HG03432 (cell line): ENCODE measurements around the gene LOXL1.

Source experiments
- ATAC-seq: cut with Tn5 transposase; IDR thresholded peaks from one replicate; pipeline ENCODE4 v1.9.1; 2021; ENCODE audit warnings: mild to moderate bottlenecking, moderate library complexity; ENCODE audit not compliant: unreplicated experiment

The LOXL1 gene

DNA sequence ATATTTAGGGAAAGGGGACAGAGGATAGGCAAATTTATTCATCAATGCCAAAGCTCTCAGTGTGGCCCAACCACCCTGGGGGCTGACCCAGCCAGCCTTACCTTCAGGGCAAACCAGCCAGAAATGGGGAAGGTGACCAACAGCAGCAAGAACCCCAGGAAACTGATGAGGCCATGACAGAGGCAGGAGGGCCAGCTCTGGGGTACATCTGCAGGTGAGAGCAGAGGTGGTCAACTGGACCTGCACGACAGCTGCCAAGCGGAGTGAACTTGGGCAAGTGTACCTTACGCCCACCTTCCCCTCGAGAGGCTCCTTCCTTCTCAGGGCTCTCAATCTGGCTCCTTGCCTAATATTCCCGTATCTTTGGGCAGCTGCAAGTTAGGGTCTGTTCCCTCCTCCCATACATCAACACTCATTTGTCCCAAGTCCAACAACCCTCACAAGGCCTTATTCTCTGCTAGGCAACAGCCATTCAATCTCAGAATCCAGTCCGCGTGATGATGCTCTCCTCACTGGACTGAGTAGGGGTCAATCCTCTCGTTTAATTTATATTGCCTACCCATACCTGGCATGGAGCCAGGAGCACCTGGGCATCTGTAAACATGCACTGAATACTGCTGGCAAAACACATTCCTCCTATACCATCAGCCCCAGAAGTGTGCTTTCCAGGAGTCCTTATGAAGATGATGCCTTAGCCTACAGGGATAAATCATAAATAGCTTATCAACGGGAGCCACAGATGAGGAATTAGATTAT lies 64.2 kb downstream of the LOXL1 start:
- no peak for ATAC-seq

DNA sequence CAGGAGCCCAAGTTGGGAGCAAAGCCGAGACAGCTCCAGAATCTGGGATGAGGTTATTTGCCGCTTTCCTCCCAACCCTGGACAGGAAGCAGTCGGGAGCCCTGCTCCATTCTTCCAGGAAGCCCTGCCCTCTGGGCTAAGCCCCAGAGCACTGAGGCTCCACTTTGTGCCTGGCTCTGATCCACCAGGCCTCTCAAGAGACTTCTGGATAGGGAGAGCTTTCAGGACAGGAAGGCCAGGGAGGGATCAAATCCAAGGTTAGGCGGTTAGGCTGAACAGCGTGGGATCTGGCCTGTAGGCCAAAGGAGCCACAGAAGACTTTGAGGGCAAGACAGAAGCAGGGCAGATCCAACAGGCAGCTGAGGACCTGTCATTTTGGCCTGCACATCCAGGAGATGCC lies 65.0 kb downstream of the LOXL1 start:
- no peak for ATAC-seq

DNA sequence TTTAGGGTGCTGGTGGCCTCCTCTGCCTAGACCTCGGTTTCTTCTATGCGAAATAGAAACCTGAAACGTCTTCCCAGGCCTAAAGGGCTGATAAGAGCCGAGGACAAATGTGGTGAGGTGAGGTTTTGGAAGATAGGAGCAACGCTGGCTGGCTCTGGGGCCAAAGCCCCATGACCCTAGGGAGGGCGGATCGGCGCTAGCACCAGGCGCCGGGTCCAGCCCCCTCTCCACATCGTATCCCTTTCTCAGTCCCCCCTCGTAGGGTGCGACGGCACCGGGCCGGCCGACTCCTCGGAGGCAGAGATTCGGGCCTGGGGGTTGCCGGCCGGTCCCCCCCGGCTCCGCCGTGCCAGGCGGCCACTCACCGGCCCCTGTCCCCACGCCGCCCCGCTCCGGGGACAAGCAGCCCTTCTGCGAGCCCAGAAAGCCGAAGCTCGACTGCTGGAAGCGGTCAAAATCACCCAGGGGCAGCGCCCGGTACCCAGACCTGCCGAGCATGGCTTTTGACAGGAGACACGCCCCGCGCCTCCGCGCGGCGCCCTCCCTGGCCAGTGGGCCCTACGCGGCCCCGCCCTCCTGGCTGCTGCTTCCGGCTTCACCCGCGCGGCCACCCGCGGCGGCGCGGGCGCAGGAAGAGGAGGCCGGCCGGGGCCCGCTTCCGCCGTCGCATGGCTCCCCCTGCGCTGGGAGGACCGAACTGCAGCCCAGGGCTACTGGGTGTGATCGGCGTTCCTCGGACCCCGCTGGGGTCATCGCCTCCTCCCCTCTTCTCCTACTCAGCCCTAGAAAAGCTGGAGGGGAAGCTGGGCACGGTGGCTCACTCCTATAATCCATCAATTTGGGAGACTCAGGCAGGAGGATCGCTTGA lies 65.7 kb downstream of the LOXL1 start, which contains the start of gene STOML1:
Gene STOML1, minus strand, starts transcription at position 570 of the 868 bp plus-strand sequence. Its CDS starts 72 bp downstream, at position 498.
- peak; percentile 76 for ATAC-seq

DNA sequence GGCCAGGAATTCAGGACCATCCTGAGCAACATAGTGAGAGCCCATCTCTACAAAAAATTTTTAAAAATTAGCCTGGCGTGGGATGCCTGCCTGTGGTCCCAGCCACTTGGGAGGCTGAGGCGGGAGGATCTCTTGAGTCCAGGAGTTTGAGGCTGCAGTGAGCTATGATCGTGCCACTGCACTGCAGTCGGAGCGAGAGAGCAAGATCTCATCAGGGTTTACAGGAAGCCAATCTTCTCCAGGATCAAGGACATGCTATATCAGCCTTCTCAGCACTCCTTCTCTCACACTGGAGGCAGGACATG lies 66.3 kb downstream of the LOXL1 start:
- no peak for ATAC-seq

DNA sequence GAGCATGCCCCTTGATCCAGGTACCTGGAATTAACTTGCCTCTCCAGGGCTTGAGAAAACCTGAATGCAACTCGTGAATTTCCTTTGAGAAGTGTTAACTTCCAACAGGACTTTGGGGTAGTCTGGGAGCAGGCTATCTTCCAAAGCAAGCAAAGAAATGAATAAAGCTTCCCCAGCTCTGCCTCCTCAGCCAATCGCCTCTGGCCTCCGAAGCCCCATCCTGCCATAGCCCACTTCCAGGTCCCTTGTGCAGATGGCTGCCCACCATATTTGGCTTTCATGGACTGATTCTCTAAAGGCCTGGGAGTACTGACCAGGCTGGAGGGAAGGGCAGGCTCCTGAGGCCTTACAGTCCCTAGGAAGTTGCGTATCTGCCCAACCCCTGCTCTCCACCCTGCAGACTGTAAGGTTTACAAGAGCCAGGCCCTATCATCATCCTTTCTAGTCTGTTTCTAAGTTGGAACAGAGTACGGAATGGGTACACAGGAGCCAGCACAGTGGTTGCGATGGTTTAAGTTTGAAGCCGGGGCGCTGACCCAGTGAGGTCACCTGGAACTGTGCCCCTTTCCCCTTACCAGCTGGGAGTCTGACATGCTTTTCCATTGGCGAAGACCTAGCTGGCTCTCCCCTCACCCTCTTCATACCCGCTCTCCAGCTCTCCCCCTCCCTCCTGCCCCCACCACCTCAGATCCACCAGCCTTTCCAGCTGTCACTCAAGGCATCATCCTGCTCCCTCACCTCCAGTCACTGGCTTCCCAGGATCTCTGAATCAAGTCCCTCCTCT lies 67.1 kb downstream of the LOXL1 start:
- no peak for ATAC-seq

DNA sequence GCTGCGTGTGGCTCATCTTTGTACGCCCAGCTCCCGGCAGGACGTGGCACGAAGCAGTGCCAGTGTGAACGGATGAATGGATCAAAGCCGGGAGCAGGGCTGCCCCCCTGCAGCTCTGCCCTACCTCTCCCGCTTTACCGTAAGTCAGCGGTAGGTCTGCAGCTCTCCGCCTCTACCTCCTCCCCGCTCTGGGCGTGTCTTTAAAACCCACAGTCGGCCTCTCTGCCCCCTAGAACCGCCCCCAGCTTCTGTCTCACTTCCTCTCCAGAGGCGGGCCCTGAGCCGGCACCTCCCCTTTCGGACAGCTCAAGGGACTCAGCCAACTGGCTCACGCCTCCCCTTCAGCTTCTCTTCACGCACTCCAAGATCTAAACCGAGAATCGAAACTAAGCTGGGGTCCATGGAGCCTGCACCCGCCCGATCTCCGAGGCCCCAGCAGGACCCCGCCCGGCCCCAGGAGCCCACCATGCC lies 68.2 kb downstream of the LOXL1 start, which contains the start of gene PML:
Gene PML, plus strand, starts transcription at position 304 of the 471 bp plus-strand sequence. Its CDS starts 97 bp downstream, at position 401.
- peak; percentile 72 for ATAC-seq

DNA sequence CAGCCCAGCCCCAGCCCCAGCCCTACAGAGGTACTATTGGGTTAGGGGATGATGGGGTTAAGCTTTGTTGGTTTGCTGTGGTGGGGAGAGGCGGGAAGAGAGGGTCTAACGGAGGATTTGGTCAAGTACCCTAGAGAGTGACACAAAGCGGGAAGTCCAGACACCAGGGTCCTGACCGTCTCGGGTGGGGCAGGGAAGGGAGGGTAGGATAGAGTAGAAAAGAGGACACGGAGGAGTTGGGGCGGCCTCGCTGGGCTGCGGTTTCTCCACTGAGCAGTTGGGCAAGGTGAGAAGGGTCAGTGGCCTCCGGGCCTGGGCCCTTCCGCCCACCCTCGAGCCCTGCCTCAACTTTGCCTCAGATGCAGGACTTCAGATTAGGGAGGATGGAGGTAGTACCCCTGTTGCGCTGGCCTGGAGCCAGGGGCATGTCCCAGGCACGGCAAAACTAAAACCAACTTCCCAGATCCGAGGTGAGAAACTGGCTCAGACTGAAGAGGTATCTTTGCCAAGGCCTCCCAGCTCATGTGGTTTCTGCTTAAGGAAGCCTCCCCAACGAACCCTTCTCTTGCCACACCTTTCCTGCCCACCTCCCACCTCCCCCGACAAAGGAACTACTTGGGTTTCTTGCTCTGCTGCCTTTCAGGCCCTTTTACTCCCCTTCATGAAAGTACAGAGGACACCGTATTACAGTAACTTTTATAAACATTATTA lies 68.8 kb downstream of the LOXL1 start:
- ATAC-seq = no peak

DNA sequence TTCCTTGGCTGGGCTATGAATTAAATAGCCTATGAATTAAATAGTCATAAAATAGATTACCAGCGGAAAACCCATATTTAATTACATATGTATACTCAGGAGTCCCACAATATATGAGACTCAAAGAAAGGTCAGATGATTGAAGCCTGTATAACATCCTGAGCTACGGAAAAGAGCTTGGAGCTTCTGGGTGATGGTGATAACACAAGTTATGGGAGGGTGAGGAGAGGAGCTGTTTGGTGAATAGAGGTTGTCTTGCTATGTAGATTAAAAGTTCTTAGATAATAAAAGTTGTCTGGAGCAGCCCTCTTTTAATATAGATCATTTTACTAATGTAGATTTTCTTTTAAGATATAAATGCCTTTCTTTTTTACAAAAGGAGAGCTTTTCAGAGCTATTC lies 70.0 kb downstream of the LOXL1 start:
- no peak for ATAC-seq

DNA sequence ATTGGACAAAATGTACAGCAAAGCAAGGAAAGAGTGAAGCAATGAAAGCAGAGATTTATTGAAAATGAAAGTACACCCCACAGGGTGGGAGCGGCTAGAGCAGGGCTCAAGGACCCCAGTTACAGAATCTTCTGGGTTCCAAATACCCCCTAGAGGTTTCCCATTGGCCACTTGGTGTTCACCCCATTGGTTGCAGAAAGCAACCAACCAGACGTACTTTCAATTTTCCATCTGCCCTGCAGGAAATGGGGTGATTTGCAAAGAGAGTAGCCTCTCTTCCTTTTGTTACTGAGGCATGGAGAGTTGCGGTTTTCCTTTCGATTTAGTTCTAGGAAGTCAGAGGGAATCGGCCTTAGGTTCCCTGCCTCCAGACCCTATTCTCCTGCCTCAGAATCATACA lies 70.7 kb downstream of the LOXL1 start:
- no peak for ATAC-seq

DNA sequence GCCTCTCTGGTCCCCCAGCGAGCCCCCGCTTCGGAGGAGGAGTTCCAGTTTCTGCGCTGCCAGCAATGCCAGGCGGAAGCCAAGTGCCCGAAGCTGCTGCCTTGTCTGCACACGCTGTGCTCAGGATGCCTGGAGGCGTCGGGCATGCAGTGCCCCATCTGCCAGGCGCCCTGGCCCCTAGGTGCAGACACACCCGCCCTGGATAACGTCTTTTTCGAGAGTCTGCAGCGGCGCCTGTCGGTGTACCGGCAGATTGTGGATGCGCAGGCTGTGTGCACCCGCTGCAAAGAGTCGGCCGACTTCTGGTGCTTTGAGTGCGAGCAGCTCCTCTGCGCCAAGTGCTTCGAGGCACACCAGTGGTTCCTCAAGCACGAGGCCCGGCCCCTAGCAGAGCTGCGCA lies 71.7 kb downstream of the LOXL1 start:
- no peak for ATAC-seq
